ENCODE measurements around the gene ALOX12. TPM values are rescaled to one million over a fixed set of nuclear protein-coding genes. Genes with fewer than 3 reads are reported as not detected.

Gene ALOX12
- total RNA-seq, 4 donors from 2014 or later = not detected

- TF ChIP-seq CTCF (IDR thresholded peaks at IDR 0.05; ENCODE audit: low read depth) = no peak
These were observed 585 bp downstream of the ALOX12 start for GRCh38 chr17:6996256-6997011.

- TF ChIP-seq CTCF (IDR thresholded peaks at IDR 0.05; ENCODE audit: low read depth) = no peak
These were observed 1.3 kb downstream of the ALOX12 start for GRCh38 chr17:6997171-6997570.

GRCh38 chr17:6998855-6999508, 3.1 kb downstream of the ALOX12 start:
- no peak for TF ChIP-seq CTCF (IDR thresholded peaks at IDR 0.05; ENCODE audit: low read depth)

- no peak for TF ChIP-seq CTCF (IDR thresholded peaks at IDR 0.05; ENCODE audit: low read depth)
These were observed 5.6 kb downstream of the ALOX12 start for GRCh38 chr17:7001318-7001961.

- no peak for TF ChIP-seq CTCF (IDR thresholded peaks at IDR 0.05; ENCODE audit: low read depth)
These were observed 6.6 kb downstream of the ALOX12 start for GRCh38 chr17:7002288-7003047.

- TF ChIP-seq CTCF (IDR thresholded peaks at IDR 0.05; ENCODE audit: low read depth) = no peak
These were observed 7.9 kb downstream of the ALOX12 start for GRCh38 chr17:7003745-7004144.
